Spinal cord (tissue), 10 donors: Measurements from ENCODE around the gene TMOD4. TPM values are rescaled to one million over a fixed set of nuclear protein-coding genes. Genes with fewer than 3 reads are reported as not detected.
"Not testable (repeated sequence)": the region's sequence is repeated elsewhere in the genome, so short reads cannot be mapped to it uniquely, and the experiment has no call there.

Experiments used
- DNase-seq, 6 donors: peaks; one replicate each; pipeline versions ENCODE4 v3.0.0 to v3.0.0-alpha.2; 2013 to 2015; ENCODE audit warnings: low spot score in 6 of 6, low read depth in 4 of 6
- H3K27ac ChIP-seq: one replicate; pipeline ENCODE4 v1.5.1; 2013; ENCODE audit warnings: low read depth, low read length, control low read depth
- H3K27me3 ChIP-seq: one replicate; pipeline ENCODE4 v1.6.1; 2013; ENCODE audit warnings: low read length; ENCODE audit not compliant: control insufficient read depth, insufficient read depth
- H3K36me3 ChIP-seq: one replicate; pipeline ENCODE4 v1.6.1; 2013; ENCODE audit warnings: low read length; ENCODE audit not compliant: control insufficient read depth, insufficient read depth
- H3K4me1 ChIP-seq: one replicate; pipeline ENCODE4 v1.6.1; 2013; ENCODE audit warnings: low read length; ENCODE audit not compliant: control insufficient read depth, insufficient read depth
- H3K4me3 ChIP-seq: one replicate; pipeline ENCODE4 v1.5.1; 2013; ENCODE audit warnings: low read depth, low read length, control low read depth
- H3K9me3 ChIP-seq: one replicate; pipeline ENCODE4 v1.6.1; 2013; ENCODE audit warnings: low read length; ENCODE audit not compliant: control insufficient read depth, insufficient read depth
- WGBS: methylation state at CpG from one replicate; pipeline ENCODE4 v1.1.5; 2013; ENCODE audit warnings: missing lambda C conversion rate; ENCODE audit not compliant: insufficient coverage; 5-methylcytosine and 5-hydroxymethylcytosine counted together
- polyA plus RNA-seq, 2 donors: library from polyadenylated mRNA; unstranded; fragments of 120-200 nt; gene quantifications; one replicate each; pipeline ENCODE4 v1.2.1, GENCODE V29; 2013; ENCODE audit not compliant: insufficient read length in 2 of 2
- total RNA-seq, 2 donors: library from RNA; depleted of rRNA in 1 of 2; stranded (reverse); fragments of 120-200 nt in 1 of 2; fragments of >200 nt in 1 of 2; gene quantifications; one replicate each; pipeline versions ENCODE4 v1.2.3 to v1.2.4, GENCODE V29; 2013 to 2014
- donor health status: healthy.

TMOD4 gene
- total and polyA plus RNA-seq, 4 donors: 1.2 TPM; not detected in 3

DNA sequence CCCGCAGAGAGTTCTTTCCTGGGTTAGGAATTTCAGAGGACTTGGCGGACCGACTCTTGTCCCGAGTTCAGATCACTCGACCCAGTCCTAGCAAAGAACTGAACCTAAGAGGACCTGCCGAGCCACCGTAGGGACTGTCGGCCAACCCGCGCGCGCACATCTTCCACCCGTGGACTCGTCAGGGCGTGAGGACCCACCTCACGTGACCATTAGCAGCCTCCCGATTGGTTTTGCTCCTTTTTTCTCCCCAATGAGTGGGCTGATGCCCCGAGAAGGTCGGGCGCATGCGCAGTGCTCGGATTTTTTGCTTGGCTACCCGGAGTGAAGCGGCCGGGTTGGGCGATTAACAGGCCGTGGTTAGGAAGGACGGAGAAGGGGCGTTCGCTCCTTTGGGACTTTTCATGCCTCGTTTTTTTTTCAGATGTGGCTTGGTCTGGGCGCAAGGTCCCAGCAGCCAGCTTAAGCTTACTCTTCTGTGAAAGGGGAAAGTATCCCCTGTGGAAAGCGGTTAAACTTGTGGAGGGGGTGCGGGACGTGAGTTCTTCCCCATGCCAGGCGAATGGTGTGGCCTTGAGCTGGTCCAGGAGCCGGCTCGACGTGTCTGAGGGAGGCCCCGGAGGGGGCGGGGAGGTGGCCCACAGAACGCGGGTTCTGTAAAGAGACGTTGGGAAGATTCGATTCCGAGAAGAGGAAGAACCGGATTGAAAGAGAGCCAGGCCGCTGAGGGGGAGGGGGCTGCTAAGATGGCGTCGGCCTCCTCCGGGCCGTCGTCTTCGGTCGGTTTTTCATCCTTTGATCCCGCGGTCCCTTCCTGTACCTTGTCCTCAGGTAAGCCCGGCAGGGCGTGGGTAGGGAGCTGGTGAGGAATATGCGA is 22.7 kb upstream of the TMOD4 start, which contains the start of gene PIP5K1A:
TSS of gene PIP5K1A (plus strand) at position 299 of the 874 bp plus-strand sequence. CDS start at position 744, 445 bp downstream.
- Histone ChIP-seq H3K27me3 (no peaks in the 10 kb centered on the region), H3K36me3 (peaks cover 13% of the 10 kb centered on the region), H3K9me3 (no peaks in the 10 kb centered on the region), H3K4me3 (peak within 1 kb of the TSS; percentile 98), H3K4me1 (peaks cover 9% of the 10 kb centered on the region), H3K27ac (peak within 1 kb of the TSS; percentile 96)
- DNase-seq: peak; percentile 96 to 100 (median 98)
- WGBS: under 1% methylated on average over 60 of the region's 60 CpGs

DNA sequence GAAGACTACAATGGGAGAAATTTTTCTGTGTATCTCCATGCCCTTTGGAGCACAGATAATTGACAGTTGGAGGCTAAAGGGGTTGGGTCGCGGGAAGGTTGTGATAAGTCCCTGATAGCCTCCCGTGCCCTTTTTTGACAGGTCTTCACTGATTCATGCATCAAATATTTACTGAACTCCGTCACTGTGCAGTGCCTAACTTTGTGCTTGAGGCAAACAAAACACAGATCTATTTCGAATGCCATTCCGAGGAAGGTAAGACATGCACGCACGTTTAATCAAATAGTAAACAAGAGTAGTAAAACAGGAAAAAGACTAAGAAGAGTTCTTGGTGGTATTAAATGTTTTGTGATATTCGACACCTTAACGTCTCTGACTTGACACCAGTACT is 22.1 kb upstream of the TMOD4 start:
- Histone ChIP-seq H3K9me3 (no peaks in the 10 kb centered on the region), H3K27me3 (no peaks in the 10 kb centered on the region), H3K4me1 (peaks cover 9% of the 10 kb centered on the region), H3K36me3 (peaks cover 7% of the 10 kb centered on the region), H3K27ac (peak overlapping the region; percentile 96), H3K4me3 (peak overlapping the region; percentile 98)
- no peak for DNase-seq
- 24% methylated on average over 5 of the region's 10 CpGs for WGBS

DNA sequence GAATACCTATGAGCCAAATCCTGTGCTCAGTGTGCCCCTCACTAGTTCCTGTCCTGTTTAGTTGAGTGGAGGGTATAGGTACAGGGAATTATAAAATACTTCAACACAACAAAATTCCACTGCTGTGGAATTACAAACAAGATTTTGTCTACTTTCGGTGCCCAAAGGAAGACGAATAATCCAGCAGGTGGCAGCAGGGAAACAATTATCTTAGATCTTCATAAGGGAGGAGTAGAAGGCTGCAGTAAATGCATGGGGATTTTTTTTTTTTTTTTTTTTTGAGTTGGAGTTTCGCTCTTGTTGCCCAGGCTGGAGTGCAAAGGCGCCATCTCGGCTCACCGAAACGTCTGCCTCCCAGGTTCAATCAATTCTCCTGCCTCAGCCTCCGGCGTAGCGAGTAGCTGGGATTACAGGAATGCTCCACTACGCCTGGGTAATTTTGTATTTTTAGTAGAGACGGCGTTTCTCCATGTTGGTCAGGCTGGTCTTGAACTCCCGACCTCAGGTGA is 20.6 kb upstream of the TMOD4 start:
- WGBS: no CpG with 5 or more reads among the region's 14 CpGs
- Histone ChIP-seq H3K27ac (no peak overlapping the region), H3K4me3 (no peak overlapping the region), H3K9me3 (no peaks in the 10 kb centered on the region), H3K4me1 (peaks cover 6% of the 10 kb centered on the region), H3K27me3 (no peaks in the 10 kb centered on the region), H3K36me3 (no peaks in the 10 kb centered on the region)
- DNase-seq: peak in 4 of 6 donors; percentile 43 to 91 (median 76)

DNA sequence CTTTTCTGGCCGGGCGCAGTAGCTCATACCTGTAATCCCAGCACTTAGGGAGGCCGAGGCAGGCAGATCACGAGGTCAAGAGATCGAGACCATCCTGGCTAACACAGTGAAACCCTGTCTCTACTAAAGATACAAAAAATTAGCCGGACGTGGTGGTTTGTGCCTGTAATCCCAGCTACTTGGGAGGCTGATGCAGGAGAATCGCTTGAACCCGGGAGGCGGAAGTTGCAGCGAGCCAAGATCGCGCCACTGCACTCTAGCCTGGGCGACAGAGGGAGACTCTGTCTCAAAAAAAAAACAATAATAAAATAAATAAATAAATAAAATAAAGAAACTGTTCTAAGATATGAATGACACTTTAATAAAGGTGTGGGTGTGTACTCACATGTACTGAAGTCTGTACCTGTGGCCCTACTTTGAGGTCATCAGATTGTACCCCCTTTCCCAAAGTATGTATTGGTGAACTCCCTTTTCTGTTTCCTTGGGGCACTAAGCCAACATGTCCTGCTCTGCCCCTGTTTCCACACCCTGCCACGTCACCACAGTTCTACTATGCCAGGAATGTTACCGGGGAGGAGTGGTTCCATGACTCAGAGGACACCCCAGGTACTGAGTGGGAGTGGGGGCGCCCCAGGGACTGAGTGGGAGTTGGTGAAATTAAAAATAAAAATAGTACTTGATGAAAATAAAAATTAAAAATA is 19.3 kb upstream of the TMOD4 start:
- H3K4me3 ChIP-seq, H3K27me3 ChIP-seq, H3K36me3 ChIP-seq, H3K9me3 ChIP-seq, DNase-seq, H3K27ac ChIP-seq: not testable (repeated sequence)
- peaks cover 10% of the 10 kb centered on the region for H3K4me1 ChIP-seq
- WGBS: no CpG with 5 or more reads among the region's 17 CpGs

DNA sequence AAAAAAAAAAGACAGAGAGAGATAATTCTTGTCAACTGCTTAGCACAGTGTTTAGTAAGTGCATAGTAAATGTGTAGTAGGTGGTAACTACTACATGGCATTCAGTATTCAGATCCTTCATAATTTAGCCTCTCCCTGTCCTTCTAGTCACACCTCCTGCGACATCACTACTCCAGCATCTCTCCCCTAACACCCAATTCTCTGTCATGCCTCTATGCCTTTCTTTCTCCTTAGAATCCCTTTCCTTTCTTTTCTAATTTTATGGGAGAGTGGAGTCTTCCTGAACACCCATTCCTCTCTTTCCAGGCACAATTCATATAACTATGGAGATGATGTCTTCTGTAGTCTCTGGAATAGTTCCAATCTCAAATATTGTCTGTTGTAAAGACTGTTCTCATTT is 18.1 kb upstream of the TMOD4 start:
- DNase-seq: no peak
- no CpG with 5 or more reads among the region's 1 CpG for WGBS
- H3K4me3 ChIP-seq: no peak overlapping the region
- H3K27ac ChIP-seq: no peak overlapping the region
- H3K4me1 ChIP-seq: peaks cover 10% of the 10 kb centered on the region
- H3K27me3 ChIP-seq: no peaks in the 10 kb centered on the region
- H3K36me3 ChIP-seq: no peaks in the 10 kb centered on the region
- no peaks in the 10 kb centered on the region for H3K9me3 ChIP-seq

DNA sequence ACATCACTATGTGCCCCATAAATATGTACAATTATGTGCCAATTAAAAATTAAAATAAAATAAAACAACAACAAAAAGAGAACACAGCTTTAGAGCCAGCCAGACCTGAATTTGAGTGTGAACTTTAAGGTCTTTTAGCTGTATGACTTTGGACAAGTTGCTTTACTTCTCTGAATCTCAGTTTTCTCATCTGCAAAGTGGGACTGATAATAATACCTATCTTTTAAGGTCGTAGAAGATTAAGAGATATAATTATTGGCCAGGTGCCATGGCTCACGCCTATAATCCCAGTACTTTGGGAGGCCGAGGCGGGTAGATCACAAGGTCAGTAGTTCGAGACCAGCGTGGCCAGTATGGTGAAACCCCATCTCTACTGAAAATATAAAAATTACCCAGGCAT is 17.5 kb upstream of the TMOD4 start:
- 80% methylated on average over 1 of the region's 6 CpGs for WGBS
- no peak for DNase-seq
- H3K4me1 ChIP-seq: peaks cover 13% of the 10 kb centered on the region
- H3K9me3 ChIP-seq: no peaks in the 10 kb centered on the region
- no peaks in the 10 kb centered on the region for H3K36me3 ChIP-seq
- H3K27ac ChIP-seq: no peak overlapping the region
- no peak overlapping the region for H3K4me3 ChIP-seq
- no peaks in the 10 kb centered on the region for H3K27me3 ChIP-seq

DNA sequence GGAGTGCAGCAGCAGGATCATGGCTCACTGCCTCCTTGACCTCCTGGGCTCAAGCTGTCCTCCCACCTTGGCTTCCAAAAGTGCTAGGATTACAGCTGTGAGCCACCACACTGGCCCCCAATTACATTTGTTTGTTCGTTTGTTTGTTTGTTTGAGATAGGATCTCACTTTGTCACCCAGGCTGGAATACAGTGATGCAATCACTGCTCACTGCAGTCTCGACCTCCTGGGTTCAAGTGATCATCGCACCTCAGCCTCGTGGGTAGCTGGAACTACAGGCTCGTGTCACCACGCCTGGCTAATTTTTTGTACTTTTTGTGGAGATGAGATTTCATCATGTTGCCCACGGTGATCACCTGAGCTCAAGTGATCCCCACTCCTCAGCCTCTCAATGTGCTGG is 16.3 kb upstream of the TMOD4 start:
- Histone ChIP-seq H3K36me3 (no peaks in the 10 kb centered on the region), H3K27me3 (no peaks in the 10 kb centered on the region), H3K4me1 (peaks cover 17% of the 10 kb centered on the region), H3K4me3 (no peak overlapping the region), H3K27ac (no peak overlapping the region), H3K9me3 (no peaks in the 10 kb centered on the region)
- WGBS: 100% methylated on average over 1 of the region's 7 CpGs
- no peak for DNase-seq

DNA sequence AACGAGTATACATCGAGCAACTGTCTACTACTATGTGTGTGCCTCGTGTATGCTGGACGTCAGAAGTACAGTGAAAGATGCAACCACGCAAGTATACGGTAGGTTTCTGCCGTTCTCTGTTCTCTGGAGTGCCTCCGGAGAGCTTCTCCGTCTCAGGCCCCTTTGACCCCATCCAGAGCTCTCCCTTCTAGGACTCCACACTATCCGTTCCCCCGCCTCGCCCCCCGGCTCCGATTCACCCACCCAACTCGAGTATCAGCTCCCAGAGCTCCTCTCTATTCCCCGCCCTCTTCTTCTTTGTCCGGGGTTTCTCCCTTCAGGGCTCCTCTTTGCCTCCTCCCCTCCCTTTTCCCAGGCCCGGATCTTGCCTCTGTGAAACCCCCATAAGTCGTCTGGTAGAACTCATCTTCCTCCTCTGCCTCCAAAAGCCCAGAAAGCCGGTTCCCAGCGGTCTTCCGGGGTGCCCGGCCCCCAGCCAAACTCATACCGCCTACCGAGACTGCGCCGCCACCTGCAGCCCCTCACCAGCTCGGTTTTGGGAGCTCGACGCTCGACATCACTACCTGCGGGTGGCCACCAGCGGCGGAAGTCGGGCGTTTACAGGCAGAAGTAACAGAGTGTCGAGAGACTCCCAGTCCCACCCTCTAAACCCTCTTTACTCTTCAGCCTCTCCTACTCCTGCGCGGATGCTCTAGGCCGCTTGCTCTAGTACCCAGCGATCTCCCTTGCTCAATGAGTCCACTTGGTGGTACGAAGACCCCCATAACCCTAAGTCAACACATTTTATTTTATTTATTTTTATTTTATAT is 14.1 kb upstream of the TMOD4 start, which contains the start of gene VPS72:
TSS of gene VPS72 (minus strand) at position 561 of the 809 bp plus-strand sequence. CDS start at position 485, 76 bp downstream.
- WGBS: 0% methylated on average over 37 of the region's 42 CpGs
- Histone ChIP-seq H3K27ac (peak within 1 kb of the TSS; percentile 93), H3K4me3 (peak within 1 kb of the TSS; percentile 97), H3K4me1 (peaks cover 15% of the 10 kb centered on the region), H3K9me3 (no peaks in the 10 kb centered on the region), H3K36me3 (peaks cover 11% of the 10 kb centered on the region), H3K27me3 (no peaks in the 10 kb centered on the region)
- DNase-seq: peak in 5 of 6 donors; percentile 82 to 98 (median 84)

DNA sequence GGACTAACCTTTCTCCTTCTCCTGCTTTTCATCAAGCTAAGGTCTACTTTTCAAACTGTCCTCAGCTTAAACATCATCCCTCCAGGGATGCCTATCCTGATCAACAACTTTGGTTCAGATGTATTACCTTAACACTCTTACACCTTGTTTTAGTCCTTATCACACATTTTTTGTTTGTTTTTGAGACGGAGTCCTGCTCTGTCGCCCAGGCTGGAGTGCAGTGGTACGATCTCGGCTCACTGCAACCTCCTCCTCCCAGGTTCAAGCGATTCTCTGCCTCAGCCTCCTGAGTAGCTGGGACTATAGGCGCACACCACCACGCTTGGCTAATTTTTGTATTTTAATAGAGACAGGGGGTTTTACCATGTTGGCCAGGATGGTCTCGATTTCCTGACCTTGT is 12.9 kb upstream of the TMOD4 start:
- not testable (repeated sequence) for H3K27ac ChIP-seq, DNase-seq, H3K27me3 ChIP-seq, H3K9me3 ChIP-seq
- H3K36me3 ChIP-seq: peaks cover 22% of the 10 kb centered on the region
- H3K4me1 ChIP-seq: peaks cover 15% of the 10 kb centered on the region
- WGBS: no CpG with 5 or more reads among the region's 8 CpGs
- peak overlapping the region; percentile 97 for H3K4me3 ChIP-seq
